ENCODE results near the gene GNAL.

Gene GNAL

GRCh38 chr18:11719050-11719449 is 30.0 kb downstream of the GNAL start:
- DNase-seq (ENCODE audit: extremely low read depth in 1 of 2, low read depth in 1 of 2): no peak

GRCh38 chr18:11719621-11720020 is 30.6 kb downstream of the GNAL start:
- DNase-seq (ENCODE audit: extremely low read depth in 1 of 2, low read depth in 1 of 2): no peak

- no peak for DNase-seq (ENCODE audit: extremely low read depth in 1 of 2, low read depth in 1 of 2)
Observed at GRCh38 chr18:11721720-11722119, 32.7 kb downstream of the GNAL start.

- no peak for DNase-seq (ENCODE audit: extremely low read depth in 1 of 2, low read depth in 1 of 2)
Observed at GRCh38 chr18:11724781-11725180, 35.7 kb downstream of the GNAL start.

GRCh38 chr18:11726556-11726955 is 37.5 kb downstream of the GNAL start:
- DNase-seq (ENCODE audit: extremely low read depth in 1 of 2, low read depth in 1 of 2): no peak

GRCh38 chr18:11728249-11728648 is 39.2 kb downstream of the GNAL start:
- no peak for DNase-seq (ENCODE audit: extremely low read depth in 1 of 2, low read depth in 1 of 2)

GRCh38 chr18:11729556-11729955 is 40.5 kb downstream of the GNAL start:
- DNase-seq (ENCODE audit: extremely low read depth in 1 of 2, low read depth in 1 of 2): no peak

GRCh38 chr18:11733031-11733430 is 44.0 kb downstream of the GNAL start:
- DNase-seq (ENCODE audit: extremely low read depth in 1 of 2, low read depth in 1 of 2): peak; percentile 41 to 53

GRCh38 chr18:11736656-11737055 is 47.6 kb downstream of the GNAL start:
- DNase-seq (ENCODE audit: extremely low read depth in 1 of 2, low read depth in 1 of 2): no peak

GRCh38 chr18:11739893-11740292 is 50.8 kb downstream of the GNAL start:
- no peak for DNase-seq (ENCODE audit: extremely low read depth in 1 of 2, low read depth in 1 of 2)

- DNase-seq (ENCODE audit: extremely low read depth in 1 of 2, low read depth in 1 of 2): no peak
Observed at GRCh38 chr18:11740461-11740860, 51.4 kb downstream of the GNAL start.

- no peak for DNase-seq (ENCODE audit: extremely low read depth in 1 of 2, low read depth in 1 of 2)
Observed at GRCh38 chr18:11741505-11742145, 52.6 kb downstream of the GNAL start.

GRCh38 chr18:11745521-11745920 is 56.5 kb downstream of the GNAL start:
- DNase-seq (ENCODE audit: extremely low read depth in 1 of 2, low read depth in 1 of 2): no peak

- DNase-seq (ENCODE audit: extremely low read depth in 1 of 2, low read depth in 1 of 2): no peak
Observed at GRCh38 chr18:11747286-11747685, 58.2 kb downstream of the GNAL start.

GRCh38 chr18:11747731-11748130 is 58.7 kb downstream of the GNAL start:
- no peak for DNase-seq (ENCODE audit: extremely low read depth in 1 of 2, low read depth in 1 of 2)

- no peak for DNase-seq (ENCODE audit: extremely low read depth in 1 of 2, low read depth in 1 of 2)
Observed at GRCh38 chr18:11749305-11749704, 60.2 kb downstream of the GNAL start.

- DNase-seq (ENCODE audit: extremely low read depth in 1 of 2, low read depth in 1 of 2): no peak
Observed at GRCh38 chr18:11750171-11750570, 61.1 kb downstream of the GNAL start.

- no peak for DNase-seq (ENCODE audit: extremely low read depth in 1 of 2, low read depth in 1 of 2)
Observed at GRCh38 chr18:11750581-11751310, 61.7 kb downstream of the GNAL start.

GRCh38 chr18:11751341-11752115 is 62.5 kb downstream of the GNAL start:
- DNase-seq (ENCODE audit: extremely low read depth in 1 of 2, low read depth in 1 of 2): no peak

- DNase-seq (ENCODE audit: extremely low read depth in 1 of 2, low read depth in 1 of 2): no peak
Observed at GRCh38 chr18:11752116-11752911, 63.2 kb downstream of the GNAL start.

GRCh38 chr18:11754979-11755378 is 65.9 kb downstream of the GNAL start:
- DNase-seq (ENCODE audit: extremely low read depth in 1 of 2, low read depth in 1 of 2): no peak

All from stimulated activated CD8-positive, alpha-beta memory T cell treated with anti-CD3 and anti-CD28 coated beads, Interleukin-7, amount 100 ng/mL, for 48 hours (primary cell).